HG03108 (cell line): ENCODE data around the gene IFI16.

Source experiments
- ATAC-seq: cut with Tn5 transposase; IDR thresholded peaks from one replicate; pipeline ENCODE4 v1.9.1; 2021; ENCODE audit warnings: moderate library complexity; ENCODE audit not compliant: unreplicated experiment

IFI16 gene

GRCh38 chr1:159055181-159055641 lies 45.5 kb downstream of the IFI16 start:
- no peak for ATAC-seq

DNA sequence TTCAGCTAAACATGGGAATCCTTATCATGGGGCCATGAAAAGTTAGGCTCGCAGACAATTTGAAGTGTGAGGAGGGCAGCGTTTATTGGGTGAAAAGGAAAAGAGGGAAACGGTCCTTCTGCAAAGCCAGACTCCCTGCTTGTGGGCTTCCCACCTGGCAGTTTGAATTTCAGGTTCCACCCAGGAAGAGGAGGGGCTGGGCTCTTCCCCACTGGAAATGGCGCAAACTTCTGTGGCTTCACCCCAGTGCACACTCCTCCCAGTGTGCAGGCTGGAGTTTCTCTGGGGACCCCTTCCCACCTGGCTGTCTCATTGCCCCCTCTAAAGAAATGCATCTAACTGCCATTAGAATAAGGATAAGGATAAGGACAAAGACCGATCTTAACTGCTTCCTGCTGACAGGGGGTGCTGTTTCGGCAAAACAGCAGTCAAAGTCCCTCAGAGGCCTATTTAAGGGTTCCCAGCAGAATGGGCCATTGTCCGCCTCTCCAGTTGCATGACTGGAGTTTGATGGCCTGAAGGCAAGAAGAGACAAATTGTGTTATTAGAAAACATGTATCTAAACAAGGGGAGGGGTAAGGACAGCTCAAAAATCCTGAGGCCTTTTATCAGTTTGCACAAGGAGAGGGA lies 46.5 kb downstream of the IFI16 start:
- no peak for ATAC-seq

GRCh38 chr1:159058751-159059150 lies 49.0 kb downstream of the IFI16 start:
- no peak for ATAC-seq

DNA sequence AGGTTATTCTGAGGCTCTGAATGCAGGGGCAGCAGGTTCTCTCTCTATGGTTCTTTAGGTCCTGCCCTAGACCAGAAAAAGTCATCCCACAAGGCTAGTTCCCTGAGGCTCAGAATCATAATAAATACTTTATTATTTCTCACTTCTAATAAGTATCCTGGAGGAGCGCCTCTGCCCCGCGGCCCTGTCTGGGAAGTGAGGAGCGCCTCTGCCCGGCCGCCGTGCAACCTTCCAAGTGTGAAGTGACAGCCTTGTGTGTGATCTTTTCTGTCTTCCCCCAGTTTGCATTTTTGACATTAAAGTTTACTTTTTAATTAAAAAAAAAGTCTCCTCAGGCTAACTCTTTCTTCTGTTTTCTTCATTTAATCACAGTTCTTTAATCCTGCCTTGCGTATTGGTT lies 55.4 kb downstream of the IFI16 start:
- no peak for ATAC-seq

DNA sequence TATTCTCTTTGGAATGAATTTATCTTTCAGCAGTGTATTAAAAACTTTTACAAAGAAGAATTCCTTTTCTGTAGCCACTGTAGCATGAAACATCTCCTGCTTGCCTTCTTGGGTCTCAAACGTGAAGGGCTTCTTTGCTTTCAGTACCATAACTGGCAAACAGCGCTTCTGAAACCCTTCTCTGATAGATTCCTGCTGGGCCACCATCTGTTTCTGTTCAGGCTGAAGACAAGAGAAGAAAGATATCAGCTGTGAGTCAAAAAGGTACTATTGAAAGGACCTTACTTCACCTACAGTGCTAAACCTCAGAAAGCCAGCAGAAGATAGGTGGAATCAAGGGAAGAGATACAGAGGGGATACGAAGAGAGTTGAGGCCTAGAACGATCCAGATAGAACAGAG lies 56.4 kb downstream of the IFI16 start:
- no peak for ATAC-seq

- peak; percentile 82 for ATAC-seq
Measured at GRCh38 chr1:159067699-159068621, 58.3 kb downstream of the IFI16 start.

DNA sequence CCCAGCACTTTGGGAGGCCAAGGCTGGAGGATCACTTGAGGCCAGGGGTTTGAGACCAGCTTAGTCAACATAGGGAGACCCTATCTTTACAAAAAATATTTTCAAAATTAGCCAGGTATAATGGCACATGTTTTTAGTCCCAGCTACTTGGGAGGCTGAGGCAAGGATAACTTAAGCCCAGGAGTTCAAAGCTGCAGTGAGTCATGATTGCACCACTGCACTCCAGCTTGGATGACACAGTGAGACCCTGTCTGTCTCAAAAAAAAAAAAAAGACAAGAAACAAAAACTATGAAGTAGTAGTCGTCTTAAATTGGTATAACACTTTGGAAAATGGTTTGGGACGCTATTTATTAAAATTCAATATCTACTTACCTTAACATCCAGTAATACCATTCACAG lies 59.2 kb downstream of the IFI16 start:
- ATAC-seq = no peak

- ATAC-seq = no peak
Measured at GRCh38 chr1:159071970-159072582, 62.4 kb downstream of the IFI16 start.

DNA sequence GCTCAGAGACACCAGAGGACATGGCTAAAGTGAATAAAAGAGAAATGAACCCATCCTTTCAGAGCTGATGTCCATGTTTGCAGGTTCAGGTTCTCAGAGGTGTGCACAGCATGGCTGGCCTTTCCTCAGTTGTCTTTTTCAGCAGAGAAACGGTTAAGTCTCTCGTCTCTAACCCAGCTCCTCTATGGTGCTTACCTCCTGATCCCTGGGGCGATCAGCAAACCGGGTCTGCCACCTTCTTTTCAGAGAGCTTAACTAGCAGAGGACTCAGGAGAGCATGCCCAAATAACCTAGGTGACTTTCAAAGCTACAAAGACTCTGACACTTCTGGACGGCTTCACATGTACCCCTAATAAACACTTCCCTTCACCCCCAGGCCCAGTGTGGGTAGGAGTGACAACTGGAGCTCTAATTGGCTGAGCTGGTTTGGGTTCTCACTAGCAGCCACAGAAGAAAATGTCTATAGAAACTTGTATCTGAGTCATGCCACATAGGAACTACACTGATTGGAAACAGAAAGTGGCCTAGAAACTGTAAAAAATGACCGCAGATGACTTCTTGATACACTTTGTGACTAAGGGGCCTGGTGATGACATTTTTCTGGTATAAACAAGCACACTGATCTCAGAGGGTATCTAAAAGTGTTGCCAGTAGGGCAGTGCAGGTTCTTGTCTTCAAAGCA lies 66.9 kb downstream of the IFI16 start, which contains the start of gene AIM2:
Gene AIM2, minus strand, starts transcription at position 329 of the 682 bp plus-strand sequence. CDS start 3,267 bp downstream, outside the sequence.
- peak; percentile 84 for ATAC-seq

GRCh38 chr1:159077120-159077961 lies 67.6 kb downstream of the IFI16 start:
- ATAC-seq = peak; percentile 55

DNA sequence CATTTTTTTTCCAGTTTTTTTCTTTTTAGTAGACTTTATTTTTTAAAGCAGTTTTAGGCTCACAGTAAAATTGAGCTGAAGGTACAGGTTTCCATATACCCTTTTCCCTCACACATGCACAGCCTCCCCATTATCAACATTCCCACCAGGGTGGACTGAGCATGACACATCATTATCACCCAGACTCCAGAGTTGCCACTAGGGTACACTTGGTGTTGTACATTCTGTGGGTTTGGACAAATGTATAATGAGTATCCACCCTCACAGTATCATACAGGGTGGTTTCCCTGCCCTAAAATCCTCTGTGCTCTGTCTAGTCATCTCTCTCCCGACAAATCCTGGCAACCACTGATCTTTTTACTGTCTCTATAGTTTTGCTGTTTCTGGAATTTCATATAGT lies 69.8 kb downstream of the IFI16 start:
- no peak for ATAC-seq

DNA sequence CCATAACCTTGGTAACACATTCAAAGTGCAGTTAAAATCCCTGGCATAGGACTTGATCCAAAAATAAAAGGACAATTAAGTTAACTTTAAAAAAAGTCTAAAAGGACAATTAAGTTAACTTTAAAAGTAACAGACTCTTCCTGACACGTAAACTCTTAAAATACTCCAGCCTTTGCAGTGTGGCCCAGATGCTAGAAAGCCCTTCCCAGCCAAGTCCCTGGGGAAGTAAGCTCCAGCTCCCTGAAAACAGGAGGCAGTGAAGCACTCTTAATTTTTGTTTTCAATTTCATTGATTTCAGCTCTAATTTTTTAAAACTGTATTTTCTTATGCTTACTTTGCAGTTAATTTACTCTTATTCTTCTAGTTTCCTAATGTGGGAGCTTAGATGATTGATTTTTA lies 71.9 kb downstream of the IFI16 start:
- no peak for ATAC-seq

DNA sequence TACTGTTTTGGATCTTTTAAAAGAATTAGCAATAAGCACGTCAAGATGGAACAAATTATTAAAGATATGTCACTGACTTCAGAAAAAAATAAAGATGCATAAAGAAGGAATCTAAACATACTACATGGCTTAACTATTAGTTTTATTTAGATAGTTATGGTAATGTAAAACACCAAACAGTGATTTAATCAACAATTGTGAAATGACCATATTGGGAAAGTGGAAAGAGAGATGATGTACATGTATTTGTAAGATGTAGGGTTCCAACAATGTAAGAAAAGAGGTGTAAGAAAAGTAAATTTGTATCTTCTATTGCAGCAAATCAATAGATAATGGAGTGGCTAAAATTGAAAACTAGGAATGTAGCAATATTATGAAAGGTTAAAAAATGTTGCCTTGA lies 73.3 kb downstream of the IFI16 start:
- ATAC-seq = no peak

- no peak for ATAC-seq
Measured at GRCh38 chr1:159084152-159084551, 74.4 kb downstream of the IFI16 start.

GRCh38 chr1:159084867-159085266 lies 75.2 kb downstream of the IFI16 start:
- no peak for ATAC-seq

- no peak for ATAC-seq
Measured at GRCh38 chr1:159088050-159088449, 78.3 kb downstream of the IFI16 start.

GRCh38 chr1:159088546-159089183 lies 79.0 kb downstream of the IFI16 start:
- ATAC-seq = no peak

- ATAC-seq = no peak
Measured at GRCh38 chr1:159089184-159089791, 79.6 kb downstream of the IFI16 start.
